HCT116 (cell line): ENCODE data around the gene LAMC2. TPM values are rescaled to one million over a fixed set of nuclear protein-coding genes. Genes with fewer than 3 reads are reported as not detected.
A peak's percentile ranks its signal among the peaks of the same experiment; 100 is the strongest.

Source experiments
- ATAC-seq: fragments of 200-7000 bp; cut with Tn5 transposase; 2 replicates; pipeline ENCODE4 v1.9.1; 2020; ENCODE audit warnings: mild to moderate bottlenecking, moderate library complexity
- BruUV-seq: library from RNA; stranded (reverse); fragments of 400-500 nt; replicated peaks from 2 replicates; lab custom pipeline; 2021; lab: Mats Ljungman, UMichigan
- CTCF ChIA-PET: fragments of 300-600 bp; sonication (Branson Sonifier 250); formaldehyde crosslinking; loops from one replicate; lab custom pipeline; 2021; ENCODE audit warnings: antibody characterized with exemption; lab: Charles Lee
- POLR2A ChIA-PET: fragments of 300-600, 350-600 bp; sonication (Branson Sonifier 250); formaldehyde crosslinking; loops from one replicate; lab custom pipeline; 2021; ENCODE audit warnings: antibody characterized with exemption; lab: Charles Lee
- RAD21 ChIA-PET, 2 experiments: fragments of 300-600 bp; sonication (Branson Sonifier 250); formaldehyde crosslinking; loops; one replicate each; lab custom pipeline; 2023; ENCODE audit warnings: low total read pairs in 2 of 2; ENCODE audit not compliant: uncharacterized antibody in 2 of 2, unreplicated experiment in 2 of 2, low non-redundant PET in 1 of 2; lab: Charles Lee
- DNase-seq: peaks from one replicate; pipeline ENCODE4 v3.0.0-alpha.2; 2010; ENCODE audit warnings: low read depth, low spot score
- H2AFZ ChIP-seq: fragments of 200-600 bp; shearing (Covaris generic), sonication (generic); 2 replicates; pipeline ENCODE4 v1.6.1; 2017; ENCODE audit warnings: low read depth, mixed run types, mixed read lengths, antibody characterized with exemption, low read length; ENCODE audit not compliant: poor library complexity, severe bottlenecking
- H3K27ac ChIP-seq: 2 replicates; pipeline ENCODE4 v1.5.1; 2012; ENCODE audit warnings: low read depth, low read length
- H3K27me3 ChIP-seq: fragments of 200-600 bp; sonication (generic); 2 replicates; pipeline ENCODE4 v1.6.1; 2016; ENCODE audit warnings: mixed run types, low read length, mixed read lengths; ENCODE audit not compliant: insufficient read depth
- H3K36me3 ChIP-seq, 2 experiments: fragments of 200-500 bp in 1 of 2; fragments of 200-600 bp in 1 of 2; sonication (Bioruptor generic) in 1 of 2; sonication (generic) in 1 of 2; 2 replicates each; pipeline versions ENCODE4 v1.5.1 to v1.6.1; 2014 to 2016; ENCODE audit warnings: low read length in 2 of 2, inconsistent platforms in 1 of 2, mixed read lengths in 1 of 2, mixed run types in 1 of 2; ENCODE audit not compliant: insufficient read depth in 2 of 2, control insufficient read depth in 1 of 2
- H3K4me1 ChIP-seq, 2 experiments: fragments of 200-600 bp in 1 of 2; sonication (generic) in 1 of 2; 2 replicates each; pipeline versions ENCODE4 v1.5.1 to v1.6.1; 2012 to 2017; ENCODE audit warnings: low read length in 2 of 2, inconsistent platforms in 1 of 2, mild to moderate bottlenecking in 1 of 2, mixed read lengths in 1 of 2, mixed run types in 1 of 2, moderate library complexity in 1 of 2; ENCODE audit not compliant: insufficient read depth in 2 of 2, control insufficient read depth in 1 of 2
- H3K4me2 ChIP-seq: fragments of 200-600 bp; sonication (generic); 2 replicates; pipeline ENCODE4 v1.6.1; 2017; ENCODE audit warnings: mixed run types, low read length, mixed read lengths
- H3K4me3 ChIP-seq, 2 experiments: fragments of 200-600 bp in 1 of 2; sonication (generic) in 1 of 2; replicated peaks in 1 of 2; 2 replicates each; pipeline ENCODE4 v1.5.1; 2011 to 2016; ENCODE audit warnings: low read length in 2 of 2, control low read depth in 1 of 2, low read depth in 1 of 2, mild to moderate bottlenecking in 1 of 2, mixed read lengths in 1 of 2, mixed run types in 1 of 2
- H3K79me2 ChIP-seq: fragments of 200-600 bp; sonication (generic); 2 replicates; pipeline ENCODE4 v1.6.1; 2017; ENCODE audit warnings: mild to moderate bottlenecking, mixed run types, low read length, moderate library complexity, mixed read lengths; ENCODE audit not compliant: insufficient read depth
- H3K9ac ChIP-seq: fragments of 200-600 bp; sonication (generic); 2 replicates; pipeline ENCODE4 v1.6.1; 2016; ENCODE audit warnings: low read length, mixed read lengths
- H3K9me2 ChIP-seq: fragments of 200-600 bp; sonication (generic), shearing (Covaris generic); 2 replicates; pipeline ENCODE4 v1.6.1; 2017; ENCODE audit warnings: mixed run types, mild to moderate bottlenecking, moderate library complexity; ENCODE audit not compliant: insufficient read depth
- H3K9me3 ChIP-seq, 2 experiments: fragments of 200-500 bp in 1 of 2; fragments of 200-600 bp in 1 of 2; sonication (Bioruptor generic) in 1 of 2; sonication (generic) in 1 of 2; 2 replicates each; pipeline ENCODE4 v1.6.1; 2014 to 2017; ENCODE audit warnings: low read length in 2 of 2, mixed read lengths in 2 of 2, inconsistent platforms in 1 of 2, low read depth in 1 of 2, mild to moderate bottlenecking in 1 of 2, mixed run types in 1 of 2, moderate library complexity in 1 of 2; ENCODE audit not compliant: control insufficient read depth in 1 of 2, insufficient read depth in 1 of 2
- H4K20me1 ChIP-seq: fragments of 200-600 bp; sonication (generic), shearing (Covaris generic); 2 replicates; pipeline ENCODE4 v1.6.1; 2017; ENCODE audit warnings: mixed run types, mild to moderate bottlenecking, moderate library complexity; ENCODE audit not compliant: insufficient read depth
- CBX3 ChIP-seq: IDR thresholded peaks from 2 replicates; pipeline ENCODE4 v1.6.1; 2012; ENCODE audit warnings: low read depth
- CEBPB ChIP-seq: IDR thresholded peaks from 2 replicates; pipeline ENCODE4 v1.6.1; 2012; ENCODE audit warnings: low read depth
- CTCF ChIP-seq, 3 experiments: fragments of 200-600 bp in 1 of 3; sonication (generic) in 1 of 3; IDR thresholded peaks in 2 of 3; conservative IDR thresholded peaks in 1 of 3; 2 replicates each; pipeline ENCODE4 v1.5.1; 2012 to 2017; ENCODE audit warnings: low read depth in 2 of 3, low read length in 2 of 3, antibody characterized with exemption in 1 of 3, borderline replicate concordance in 1 of 3, control low read depth in 1 of 3, mild to moderate bottlenecking in 1 of 3, mixed read lengths in 1 of 3, mixed run types in 1 of 3, moderate library complexity in 1 of 3; ENCODE audit not compliant: insufficient read depth in 1 of 3
- EGR1 ChIP-seq: IDR thresholded peaks from 2 replicates; pipeline ENCODE4 v1.6.1; 2012; ENCODE audit warnings: low read depth
- POLR2AphosphoS5 ChIP-seq: IDR thresholded peaks from 2 replicates; pipeline ENCODE4 v1.6.1; 2011; ENCODE audit warnings: mild to moderate bottlenecking, low read depth, low read length, moderate library complexity
- SP1 ChIP-seq: IDR thresholded peaks from 2 replicates; pipeline ENCODE4 v1.6.1; 2012; ENCODE audit warnings: low read depth
- TCF7L2 ChIP-seq: IDR thresholded peaks from 2 replicates; pipeline ENCODE4 v1.7.0; 2011; ENCODE audit warnings: borderline replicate concordance, inconsistent platforms; ENCODE audit not compliant: insufficient read depth, insufficient read length; ENCODE audit errors: extremely low read depth
- ZFX ChIP-seq: fragments of 450-650 bp; IDR thresholded peaks from 2 replicates; pipeline ENCODE4 v1.6.1; 2017
- intact Hi-C: fragments of 100-400 bp; cut with micrococcal nuclease; formaldehyde crosslinking; loops from 2 replicates; pipeline ENCODE4 v1.10.0; 2022
- total RNA-seq: library from RNA; stranded (reverse); gene quantifications from one replicate; pipeline ENCODE4 v1.2.1, GENCODE V29; 2021; ENCODE audit not compliant: unreplicated experiment
- TF ChIP-seq, protein P1 (sequence below): IDR thresholded peaks from 2 replicates; pipeline ENCODE4 v1.6.1; 2012; ENCODE audit warnings: low read depth
- TF ChIP-seq, protein P2 (sequence below): IDR thresholded peaks from 2 replicates; pipeline ENCODE4 v1.6.1; 2012
- TF ChIP-seq, protein P3 (sequence below): IDR thresholded peaks from 2 replicates; pipeline ENCODE4 v1.6.1; 2012

Gene LAMC2
- total RNA-seq, 1 experiment from 2014 or later, result 22.2 TPM

- H3K9me3 ChIP-seq, result no peaks in the 10 kb centered on the region
- no peaks in the 10 kb centered on the region for H4K20me1 ChIP-seq
- no peak overlapping the region for H2AFZ ChIP-seq
- intact Hi-C loops, result no loop called here
- no peaks in the 10 kb centered on the region for H3K36me3 ChIP-seq
- ChIA-PET CTCF (interaction anchor here (1.6 kb wide), 1 partner anchor 264 kb away, joined by 27 read pairs; no protein-coding TSS in a partner anchor), POLR2A (no interaction called here), RAD21 (interaction anchor here (1.4 to 2.1 kb wide), 2 partner anchors 264 kb away, joined by 7 read pairs; no protein-coding TSS in a partner anchor)
- no peaks in the 10 kb centered on the region for H3K79me2 ChIP-seq
- peaks cover 8 to 13% of the 10 kb centered on the region in 2 experiments; a peak in 2 of 4 replicates for H3K4me1 ChIP-seq
- H3K9me2 ChIP-seq, result no peaks in the 10 kb centered on the region
- H3K4me2 ChIP-seq, result peak overlapping the region; percentile 18; the same call in 1 of the 2 replicates
- H3K27me3 ChIP-seq, result no peaks in the 10 kb centered on the region
- no peak for ATAC-seq
- TF ChIP-seq CBX3 (no peak), TCF7L2 (peak; percentile 74)
- no peak overlapping the region for H3K9ac ChIP-seq
- no peak overlapping the region for H3K27ac ChIP-seq
- no TSS peak for BruUV-seq
- no peak overlapping the region for H3K4me3 ChIP-seq
- no peak for DNase-seq
Observed at GRCh38 chr1:183226963-183227362, 40.9 kb downstream of the LAMC2 start.

DNA sequence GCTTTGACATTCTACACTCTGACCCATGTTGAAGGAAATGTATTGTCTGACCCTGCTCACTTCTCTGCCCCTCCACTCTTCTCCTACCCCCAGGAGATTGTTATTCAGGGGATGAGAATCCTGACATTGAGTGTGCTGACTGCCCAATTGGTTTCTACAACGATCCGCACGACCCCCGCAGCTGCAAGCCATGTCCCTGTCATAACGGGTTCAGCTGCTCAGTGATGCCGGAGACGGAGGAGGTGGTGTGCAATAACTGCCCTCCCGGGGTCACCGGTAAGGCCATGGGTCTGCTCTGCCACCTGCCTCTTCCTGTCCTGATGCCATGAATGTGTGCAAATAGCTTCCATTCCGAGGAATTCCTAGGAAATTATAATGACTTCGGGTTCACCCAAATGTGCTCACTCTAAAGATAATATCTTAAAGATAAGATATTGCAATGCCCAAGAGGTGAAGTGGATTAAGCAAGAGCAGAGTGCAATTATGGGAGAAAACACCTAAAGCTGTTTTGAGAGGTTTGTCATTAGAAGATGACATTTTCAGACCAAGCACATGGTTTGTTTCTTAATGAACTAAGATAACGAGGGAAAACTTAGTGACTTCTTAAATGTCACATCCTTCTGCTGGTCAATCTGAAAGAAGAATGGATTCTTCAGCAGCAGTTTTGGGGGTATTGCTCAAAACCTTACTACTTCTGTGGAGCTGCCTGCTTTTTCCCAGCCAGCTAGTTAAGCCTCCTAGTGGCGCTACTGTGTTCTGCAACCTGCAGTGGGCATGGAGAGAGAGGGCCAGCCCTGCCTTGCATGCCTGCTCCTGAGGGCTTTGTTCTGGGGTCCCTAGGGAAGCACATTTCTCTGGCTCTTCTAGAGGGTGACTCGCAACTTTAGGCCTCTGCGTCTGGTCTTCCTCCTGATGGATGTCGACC, 41.6 kb downstream of the LAMC2 start:
- ChIA-PET RAD21 (interaction anchor here (1.4 to 2.1 kb wide), 2 partner anchors 265 kb away, joined by 7 read pairs; no protein-coding TSS in a partner anchor), CTCF (interaction anchor here (0.7 to 1.6 kb wide), 7 partner anchors 12 to 265 kb away, joined by 3 to 27 read pairs (median 4); no protein-coding TSS in a partner anchor), POLR2A (interaction anchor here (0.6 kb wide), 1 partner anchor 207 kb away, joined by 3 read pairs; no protein-coding TSS in a partner anchor)
- no peak overlapping the region for H3K4me3 ChIP-seq
- peaks cover 8 to 13% of the 10 kb centered on the region in 2 experiments; a peak in 2 of 4 replicates for H3K4me1 ChIP-seq
- no peaks in the 10 kb centered on the region for H3K79me2 ChIP-seq
- no peaks in the 10 kb centered on the region for H3K9me3 ChIP-seq
- intact Hi-C loops, result no loop called here
- ATAC-seq (peak; percentile 90), DNase-seq (peak; percentile 26)
- H2AFZ ChIP-seq, result no peak overlapping the region
- no peak overlapping the region for H3K9ac ChIP-seq
- no peaks in the 10 kb centered on the region for H3K36me3 ChIP-seq
- no peaks in the 10 kb centered on the region for H3K27me3 ChIP-seq
- no peak overlapping the region for H3K27ac ChIP-seq
- BruUV-seq, result no TSS peak
- H3K9me2 ChIP-seq, result no peaks in the 10 kb centered on the region
- H3K4me2 ChIP-seq, result no peak overlapping the region; the same call in 1 of the 2 replicates
- H4K20me1 ChIP-seq, result no peaks in the 10 kb centered on the region
- TF ChIP-seq, protein P1, sequence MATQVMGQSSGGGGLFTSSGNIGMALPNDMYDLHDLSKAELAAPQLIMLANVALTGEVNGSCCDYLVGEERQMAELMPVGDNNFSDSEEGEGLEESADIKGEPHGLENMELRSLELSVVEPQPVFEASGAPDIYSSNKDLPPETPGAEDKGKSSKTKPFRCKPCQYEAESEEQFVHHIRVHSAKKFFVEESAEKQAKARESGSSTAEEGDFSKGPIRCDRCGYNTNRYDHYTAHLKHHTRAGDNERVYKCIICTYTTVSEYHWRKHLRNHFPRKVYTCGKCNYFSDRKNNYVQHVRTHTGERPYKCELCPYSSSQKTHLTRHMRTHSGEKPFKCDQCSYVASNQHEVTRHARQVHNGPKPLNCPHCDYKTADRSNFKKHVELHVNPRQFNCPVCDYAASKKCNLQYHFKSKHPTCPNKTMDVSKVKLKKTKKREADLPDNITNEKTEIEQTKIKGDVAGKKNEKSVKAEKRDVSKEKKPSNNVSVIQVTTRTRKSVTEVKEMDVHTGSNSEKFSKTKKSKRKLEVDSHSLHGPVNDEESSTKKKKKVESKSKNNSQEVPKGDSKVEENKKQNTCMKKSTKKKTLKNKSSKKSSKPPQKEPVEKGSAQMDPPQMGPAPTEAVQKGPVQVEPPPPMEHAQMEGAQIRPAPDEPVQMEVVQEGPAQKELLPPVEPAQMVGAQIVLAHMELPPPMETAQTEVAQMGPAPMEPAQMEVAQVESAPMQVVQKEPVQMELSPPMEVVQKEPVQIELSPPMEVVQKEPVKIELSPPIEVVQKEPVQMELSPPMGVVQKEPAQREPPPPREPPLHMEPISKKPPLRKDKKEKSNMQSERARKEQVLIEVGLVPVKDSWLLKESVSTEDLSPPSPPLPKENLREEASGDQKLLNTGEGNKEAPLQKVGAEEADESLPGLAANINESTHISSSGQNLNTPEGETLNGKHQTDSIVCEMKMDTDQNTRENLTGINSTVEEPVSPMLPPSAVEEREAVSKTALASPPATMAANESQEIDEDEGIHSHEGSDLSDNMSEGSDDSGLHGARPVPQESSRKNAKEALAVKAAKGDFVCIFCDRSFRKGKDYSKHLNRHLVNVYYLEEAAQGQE, result no peak
- TF ChIP-seq POLR2AphosphoS5 (no peak), ZFX (no peak), EGR1 (no peak), SP1 (no peak), CTCF (IDR thresholded peaks at IDR 0.05 in 2 of 3, conservative IDR thresholded peaks at IDR 0.05 in 1 of 3; ENCODE audit: borderline replicate concordance in 1 of 3, insufficient read depth in 1 of 3, low read depth in 2 of 3, low read length in 2 of 3) (peak; percentile 44 to 93 (median 80); a peak in 5 of 6 replicates), CBX3 (no peak), CEBPB (no peak)
- TF ChIP-seq, protein P2, sequence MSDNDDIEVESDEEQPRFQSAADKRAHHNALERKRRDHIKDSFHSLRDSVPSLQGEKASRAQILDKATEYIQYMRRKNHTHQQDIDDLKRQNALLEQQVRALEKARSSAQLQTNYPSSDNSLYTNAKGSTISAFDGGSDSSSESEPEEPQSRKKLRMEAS, result no peak
- TF ChIP-seq, protein P3, sequence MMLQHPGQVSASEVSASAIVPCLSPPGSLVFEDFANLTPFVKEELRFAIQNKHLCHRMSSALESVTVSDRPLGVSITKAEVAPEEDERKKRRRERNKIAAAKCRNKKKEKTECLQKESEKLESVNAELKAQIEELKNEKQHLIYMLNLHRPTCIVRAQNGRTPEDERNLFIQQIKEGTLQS, result no peak
